ACHN (cell line): ENCODE measurements around the gene MSH2.
"Not testable (repeated sequence)": the region's sequence is repeated elsewhere in the genome, so short reads cannot be mapped to it uniquely, and the experiment has no call there.

Experiments used
- DNase-seq: peaks from one replicate; pipeline ENCODE4 v3.0.0-alpha.2; 2015
- in situ Hi-C: cut with HindIII; loops from 2 replicates; pipeline ENCODE4 v1.10.0; 2017; ENCODE audit warnings: low sequenced_read_pairs, low pct_ligation_motif_present, low pct_unique_long_range_greater_than_20kb

Gene MSH2

GRCh38 chr2:47499621-47500309 is 96.8 kb downstream of the MSH2 start:
- no peak for DNase-seq
- in situ Hi-C loops = no loop called here

- no peak for DNase-seq
- in situ Hi-C loops = no loop called here
These were observed 98.6 kb downstream of the MSH2 start for GRCh38 chr2:47501374-47502200.

GRCh38 chr2:47502498-47502897 is 99.5 kb downstream of the MSH2 start:
- in situ Hi-C loops, DNase-seq: not testable (repeated sequence)

GRCh38 chr2:47503481-47504070 is 100.6 kb downstream of the MSH2 start:
- in situ Hi-C loops = no loop called here
- DNase-seq = no peak

- DNase-seq = no peak
- in situ Hi-C loops = no loop called here
These were observed 101.3 kb downstream of the MSH2 start for GRCh38 chr2:47504174-47504810.

GRCh38 chr2:47506024-47506423 is 103.1 kb downstream of the MSH2 start:
- in situ Hi-C loops = no loop called here
- DNase-seq = no peak

GRCh38 chr2:47506436-47506835 is 103.5 kb downstream of the MSH2 start:
- no peak for DNase-seq
- in situ Hi-C loops = no loop called here

- DNase-seq = no peak
- in situ Hi-C loops = no loop called here
These were observed 105.1 kb downstream of the MSH2 start for GRCh38 chr2:47508080-47508479.

GRCh38 chr2:47508641-47509040 is 105.7 kb downstream of the MSH2 start:
- DNase-seq = no peak
- in situ Hi-C loops = no loop called here

GRCh38 chr2:47509250-47509649 is 106.3 kb downstream of the MSH2 start:
- in situ Hi-C loops = no loop called here
- no peak for DNase-seq

GRCh38 chr2:47509821-47510385 is 106.9 kb downstream of the MSH2 start:
- in situ Hi-C loops = no loop called here
- DNase-seq = no peak

- DNase-seq = no peak
- in situ Hi-C loops = no loop called here
These were observed 107.8 kb downstream of the MSH2 start for GRCh38 chr2:47510745-47511144.

GRCh38 chr2:47512581-47513083 is 109.7 kb downstream of the MSH2 start:
- DNase-seq = no peak
- in situ Hi-C loops = no loop called here

- DNase-seq = no peak
- in situ Hi-C loops = no loop called here
These were observed 111.1 kb downstream of the MSH2 start for GRCh38 chr2:47513981-47514520.

GRCh38 chr2:47516360-47517104 is 113.6 kb downstream of the MSH2 start:
- DNase-seq = no peak

GRCh38 chr2:47518497-47519146 is 115.7 kb downstream of the MSH2 start:
- in situ Hi-C loops = no loop called here
- no peak for DNase-seq

More at GRCh38 chr2:47516360-47517104, 113.6 kb downstream of the MSH2 start:
- in situ Hi-C loops = no loop called here

GRCh38 chr2:47519147-47519537 is 116.2 kb downstream of the MSH2 start:
- in situ Hi-C loops = no loop called here
- DNase-seq = no peak
